Trophoblast cell (in vitro differentiated cells and primary cell): ENCODE data around the gene APOBEC3F.
A peak's percentile ranks its signal among the peaks of the same experiment; 100 is the strongest.
"Not testable (repeated sequence)": the region's sequence is repeated elsewhere in the genome, so short reads cannot be mapped to it uniquely, and the experiment has no call there.

Source experiments
- DNase-seq, 2 donors: peaks; one replicate each; pipeline ENCODE4 v3.0.0-alpha.2; 2016
- H2AFZ ChIP-seq: 2 replicates; pipeline ENCODE4 v1.6.1; 2013; ENCODE audit warnings: low read length, moderate library complexity, mild to moderate bottlenecking; ENCODE audit not compliant: insufficient read depth, poor library complexity
- H2AK5ac ChIP-seq: 2 replicates; pipeline ENCODE4 v1.6.1; 2013; ENCODE audit warnings: mild to moderate bottlenecking, low read length
- H2BK120ac ChIP-seq: 2 replicates; pipeline ENCODE4 v1.6.1; 2013; ENCODE audit warnings: low read length, mild to moderate bottlenecking, moderate library complexity; ENCODE audit not compliant: insufficient read depth, poor library complexity
- H2BK12ac ChIP-seq: 2 replicates; pipeline ENCODE4 v1.6.1; 2013; ENCODE audit warnings: mild to moderate bottlenecking, low read length, moderate library complexity
- H2BK5ac ChIP-seq: 2 replicates; pipeline ENCODE4 v1.6.1; 2013; ENCODE audit warnings: low read length, low read depth, moderate library complexity, mild to moderate bottlenecking; ENCODE audit not compliant: poor library complexity
- H3K14ac ChIP-seq: 2 replicates; pipeline ENCODE4 v1.6.1; 2013; ENCODE audit warnings: mild to moderate bottlenecking, low read length
- H3K18ac ChIP-seq: 2 replicates; pipeline ENCODE4 v1.6.1; 2013; ENCODE audit warnings: mild to moderate bottlenecking, low read length
- H3K23ac ChIP-seq: 2 replicates; pipeline ENCODE4 v1.6.1; 2013; ENCODE audit warnings: low read length
- H3K27ac ChIP-seq: 2 replicates; pipeline ENCODE4 v1.5.1; 2013; ENCODE audit warnings: low read depth, mild to moderate bottlenecking, inconsistent platforms, low read length, moderate library complexity
- H3K27me3 ChIP-seq: 2 replicates; pipeline ENCODE4 v1.6.1; 2013; ENCODE audit warnings: inconsistent platforms, mild to moderate bottlenecking, low read length, moderate library complexity; ENCODE audit not compliant: insufficient read depth
- H3K36me3 ChIP-seq, 2 experiments: 1 replicate in 1 of 2; 2 replicates in 1 of 2; pipeline ENCODE4 v1.6.1; 2013; ENCODE audit warnings: low read length in 2 of 2, mild to moderate bottlenecking in 2 of 2, moderate library complexity in 1 of 2; ENCODE audit not compliant: insufficient read depth in 2 of 2, control insufficient read depth in 1 of 2
- H3K4ac ChIP-seq: 2 replicates; pipeline ENCODE4 v1.6.1; 2013; ENCODE audit warnings: low read depth, mild to moderate bottlenecking, low read length, moderate library complexity
- H3K4me1 ChIP-seq, 2 experiments: 1 replicate in 1 of 2; 2 replicates in 1 of 2; pipeline ENCODE4 v1.6.1; 2013; ENCODE audit warnings: low read length in 2 of 2, mild to moderate bottlenecking in 2 of 2, moderate library complexity in 1 of 2; ENCODE audit not compliant: insufficient read depth in 2 of 2, control insufficient read depth in 1 of 2
- H3K4me2 ChIP-seq: 2 replicates; pipeline ENCODE4 v1.6.1; 2013; ENCODE audit warnings: inconsistent platforms, mild to moderate bottlenecking, low read length, moderate library complexity
- H3K4me3 ChIP-seq: 2 replicates; pipeline ENCODE4 v1.5.1; 2013; ENCODE audit warnings: mild to moderate bottlenecking, low read depth, low read length, inconsistent platforms
- H3K79me1 ChIP-seq: one replicate; pipeline ENCODE4 v1.6.1; 2013; ENCODE audit warnings: low read length
- H3K79me2 ChIP-seq: 2 replicates; pipeline ENCODE4 v1.6.1; 2013; ENCODE audit warnings: low read length, mild to moderate bottlenecking; ENCODE audit not compliant: control insufficient read depth, insufficient read depth, poor library complexity
- H3K9ac ChIP-seq: 2 replicates; pipeline ENCODE4 v1.6.1; 2013; ENCODE audit warnings: mild to moderate bottlenecking, low read length
- H3K9me3 ChIP-seq: 2 replicates; pipeline ENCODE4 v1.6.1; 2013; ENCODE audit warnings: low read depth, mild to moderate bottlenecking, control low read depth, inconsistent platforms, low read length; ENCODE audit not compliant: insufficient read depth
- H4K12ac ChIP-seq: 2 replicates; pipeline ENCODE4 v1.6.1; 2013; ENCODE audit warnings: low read depth, mild to moderate bottlenecking, low read length, moderate library complexity
- H4K8ac ChIP-seq: 2 replicates; pipeline ENCODE4 v1.6.1; 2013; ENCODE audit warnings: low read depth, mild to moderate bottlenecking, low read length, moderate library complexity
- H4K91ac ChIP-seq: one replicate; pipeline ENCODE4 v1.6.1; 2013; ENCODE audit warnings: low read depth, mild to moderate bottlenecking, low read length, moderate library complexity
- WGBS: extraction: QIAGEN DNeasy Blood & Tissue Kit; methylation state at CpG from one replicate; pipeline ENCODE4 v1.1.7; 2013; ENCODE audit warnings: missing lambda C conversion rate; ENCODE audit not compliant: insufficient read length, insufficient coverage; ENCODE audit errors: extremely low coverage; 5-methylcytosine and 5-hydroxymethylcytosine counted together

Gene APOBEC3F

GRCh38 chr22:39061290-39061689, 20.6 kb downstream of the APOBEC3F start:
- not testable (repeated sequence) for H3K14ac ChIP-seq, H3K36me3 ChIP-seq, H3K4me2 ChIP-seq, H3K9ac ChIP-seq, H3K79me1 ChIP-seq, H2AK5ac ChIP-seq, H3K4me1 ChIP-seq, H3K4ac ChIP-seq, H4K12ac ChIP-seq, H3K27me3 ChIP-seq, H3K79me2 ChIP-seq, H4K91ac ChIP-seq, H2BK5ac ChIP-seq, H2AFZ ChIP-seq, H2BK120ac ChIP-seq, H3K4me3 ChIP-seq, H4K8ac ChIP-seq, H3K9me3 ChIP-seq, H3K27ac ChIP-seq, H2BK12ac ChIP-seq, H3K23ac ChIP-seq, DNase-seq, H3K18ac ChIP-seq
- no CpG with 5 or more reads among the region's 6 CpGs for WGBS

- not testable (repeated sequence) for H3K14ac ChIP-seq, H3K79me1 ChIP-seq
Measured at GRCh38 chr22:39061951-39062350, 21.3 kb downstream of the APOBEC3F start.

DNA sequence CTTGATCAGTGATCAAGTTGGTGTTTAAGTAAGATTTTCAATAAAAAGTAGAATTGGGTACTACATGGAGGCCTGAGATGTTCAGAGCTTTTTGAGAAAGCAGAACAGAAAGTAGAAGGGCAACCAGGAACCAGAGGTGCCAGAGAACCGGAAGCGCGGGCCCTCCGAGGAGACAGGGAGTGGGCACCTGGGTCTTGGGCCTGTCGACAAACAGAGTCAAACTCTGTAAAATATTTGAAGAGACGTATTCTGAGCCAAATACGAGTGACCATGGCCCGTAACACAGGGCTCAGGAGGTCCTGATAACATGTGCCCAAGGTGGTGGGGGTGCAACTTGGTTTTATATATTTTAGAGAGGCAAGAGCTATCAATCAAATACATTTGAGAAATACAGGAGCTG, 23.2 kb downstream of the APOBEC3F start:
- not testable (repeated sequence) for H2BK5ac ChIP-seq, H3K9ac ChIP-seq, H2BK120ac ChIP-seq, H3K79me1 ChIP-seq, H2AFZ ChIP-seq, H2BK12ac ChIP-seq, H3K27me3 ChIP-seq, H3K4ac ChIP-seq, H3K18ac ChIP-seq, H3K14ac ChIP-seq, H3K79me2 ChIP-seq, H3K4me2 ChIP-seq, H4K8ac ChIP-seq, H4K12ac ChIP-seq, H3K9me3 ChIP-seq, H4K91ac ChIP-seq, H3K36me3 ChIP-seq, H3K27ac ChIP-seq, DNase-seq, H3K4me3 ChIP-seq, H2AK5ac ChIP-seq, H3K23ac ChIP-seq
- H3K4me1 ChIP-seq: peaks cover 6 to 16% of the 10 kb centered on the region in 2 experiments
- no CpG with 5 or more reads among the region's 8 CpGs for WGBS

More at GRCh38 chr22:39061951-39062350, 21.3 kb downstream of the APOBEC3F start:
- not testable (repeated sequence) for H3K79me2 ChIP-seq, H3K27me3 ChIP-seq, H4K91ac ChIP-seq, H3K4me2 ChIP-seq, H3K9me3 ChIP-seq, H3K27ac ChIP-seq, H3K18ac ChIP-seq, H2BK12ac ChIP-seq, H4K8ac ChIP-seq, H3K23ac ChIP-seq, H3K36me3 ChIP-seq, H2AFZ ChIP-seq, H3K4me1 ChIP-seq, H3K9ac ChIP-seq, H2BK120ac ChIP-seq, H3K4me3 ChIP-seq, H3K4ac ChIP-seq, DNase-seq, H2BK5ac ChIP-seq, H4K12ac ChIP-seq, H2AK5ac ChIP-seq
- no CpG with 5 or more reads among the region's 10 CpGs for WGBS

DNA sequence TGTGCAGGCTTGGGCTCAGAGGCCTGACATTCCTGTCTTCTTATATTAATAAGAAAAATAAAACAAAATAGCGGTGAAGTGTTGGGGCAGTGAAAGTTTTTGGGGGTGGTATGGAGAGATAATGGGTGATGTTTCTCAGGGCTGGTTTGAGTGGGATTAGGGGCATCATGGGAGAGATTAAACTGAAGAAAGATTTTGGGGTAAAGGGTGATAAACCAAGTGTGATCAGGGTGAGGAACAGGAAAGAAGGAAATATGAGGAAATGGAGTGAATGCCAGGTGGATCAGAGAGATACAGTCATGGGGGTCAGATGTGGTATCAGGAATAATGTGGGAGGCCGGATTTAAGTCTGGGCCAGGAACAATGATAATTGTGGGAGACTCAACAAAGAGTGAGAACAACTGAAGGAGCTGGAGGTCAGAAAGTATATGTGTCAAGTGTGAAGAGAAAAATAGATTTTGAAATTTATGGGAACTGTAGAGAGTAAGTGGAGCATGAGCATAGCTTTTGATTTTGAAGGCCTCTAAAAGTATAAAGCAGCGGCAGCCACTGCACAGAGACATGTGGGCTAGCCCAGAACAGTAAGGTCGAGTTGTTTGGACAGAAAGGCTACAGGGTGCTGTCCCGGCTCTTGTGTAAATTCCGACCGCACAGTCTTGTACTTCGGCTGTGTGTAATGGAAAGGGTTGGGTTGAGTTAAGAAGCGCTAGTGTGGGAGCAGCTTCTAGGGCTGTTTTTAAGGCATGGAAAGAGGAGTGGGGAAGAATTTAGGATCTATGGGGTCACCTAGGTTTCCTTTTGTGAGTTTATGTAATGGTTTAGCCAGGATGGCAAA, 26.0 kb downstream of the APOBEC3F start:
- peak in 1 of 2 donors; percentile 29 for DNase-seq
- not testable (repeated sequence) for H2AK5ac ChIP-seq
- WGBS: no CpG with 5 or more reads among the region's 9 CpGs

More for the DNA sequence above, 26.0 kb downstream of the APOBEC3F start:
- H3K4me3 ChIP-seq, H3K27ac ChIP-seq, H4K8ac ChIP-seq, H3K14ac ChIP-seq, H3K18ac ChIP-seq, H3K27me3 ChIP-seq, H3K79me2 ChIP-seq, H2AFZ ChIP-seq, H3K9ac ChIP-seq, H3K79me1 ChIP-seq, H3K36me3 ChIP-seq, H2BK12ac ChIP-seq, H3K9me3 ChIP-seq, H2BK5ac ChIP-seq, H3K4ac ChIP-seq, H3K23ac ChIP-seq, H4K12ac ChIP-seq, H3K4me2 ChIP-seq: not testable (repeated sequence)
- Histone ChIP-seq H4K91ac (peak overlapping the region; percentile 13), H2BK120ac (peak overlapping the region; percentile 59), H3K4me1 (peaks cover 6 to 16% of the 10 kb centered on the region in 2 experiments)
